A673 (cell line): ENCODE results near the gene ZNF92. TPM values are rescaled to one million over a fixed set of nuclear protein-coding genes. Genes with fewer than 3 reads are reported as not detected.
"Not testable (repeated sequence)": the region's sequence is repeated elsewhere in the genome, so short reads cannot be mapped to it uniquely, and the experiment has no call there.

ENCODE experiments used
- BruUV-seq: library from RNA; stranded (reverse); fragments of 400-500 nt; replicated peaks from 2 replicates; lab custom pipeline; 2021; lab: Mats Ljungman, UMichigan
- CTCF ChIA-PET: fragments of 300-600 bp; sonication (Branson Sonifier 250); formaldehyde crosslinking; loops from one replicate; lab custom pipeline; 2022; ENCODE audit warnings: antibody characterized with exemption; lab: Charles Lee
- POLR2A ChIA-PET: fragments of 300-600 bp; sonication (Branson Sonifier 250); formaldehyde crosslinking; loops from one replicate; lab custom pipeline; 2022; ENCODE audit warnings: antibody characterized with exemption; ENCODE audit not compliant: low non-redundant PET; lab: Charles Lee
- DNase-seq: peaks from one replicate; pipeline ENCODE4 v3.0.0-alpha.2; 2015; ENCODE audit warnings: low spot score
- H3K27ac ChIP-seq: fragments of 200-600 bp; sonication (generic); 2 replicates; pipeline ENCODE4 v1.5.1; 2016; ENCODE audit warnings: mixed run types, low read depth, mild to moderate bottlenecking, mixed read lengths, antibody characterized with exemption, low read length; ENCODE audit not compliant: poor library complexity, severe bottlenecking
- H3K27me3 ChIP-seq: fragments of 200-600 bp; sonication (generic); replicated peaks from 2 replicates; pipeline ENCODE4 v1.6.1; 2017; ENCODE audit warnings: mixed run types, low read depth, mild to moderate bottlenecking, mixed read lengths, antibody characterized with exemption, low read length; ENCODE audit not compliant: insufficient read depth, poor library complexity
- H3K36me3 ChIP-seq: fragments of 200-600 bp; sonication (generic); 2 replicates; pipeline ENCODE4 v1.6.1; 2016; ENCODE audit warnings: mixed run types, mild to moderate bottlenecking, mixed read lengths, antibody characterized with exemption, low read length; ENCODE audit not compliant: insufficient read depth, poor library complexity, severe bottlenecking
- H3K4me1 ChIP-seq: fragments of 200-600 bp; sonication (generic); 2 replicates; pipeline ENCODE4 v1.6.1; 2017; ENCODE audit warnings: mixed run types, mild to moderate bottlenecking, mixed read lengths, antibody characterized with exemption, low read length; ENCODE audit not compliant: insufficient read depth, poor library complexity, severe bottlenecking
- H3K4me3 ChIP-seq: fragments of 200-600 bp; sonication (generic); 2 replicates; pipeline ENCODE4 v1.5.1; 2016; ENCODE audit warnings: low read depth, mixed run types, mild to moderate bottlenecking, mixed read lengths, low read length; ENCODE audit not compliant: poor library complexity, severe bottlenecking
- H3K9me3 ChIP-seq: fragments of 200-600 bp; sonication (generic); 2 replicates; pipeline ENCODE4 v1.6.1; 2016; ENCODE audit warnings: mixed run types, low read depth, mild to moderate bottlenecking, mixed read lengths, antibody characterized with exemption, low read length; ENCODE audit not compliant: poor library complexity, severe bottlenecking
- EZH2 ChIP-seq: fragments of 200-600 bp; sonication (generic); IDR thresholded peaks from 2 replicates; pipeline ENCODE4 v1.6.1; 2017; ENCODE audit warnings: borderline replicate concordance, low read depth, mild to moderate bottlenecking, mixed read lengths, antibody characterized with exemption, low read length; ENCODE audit not compliant: poor library complexity, severe bottlenecking
- intact Hi-C: fragments of 100-400 bp; cut with micrococcal nuclease; formaldehyde crosslinking; loops from one replicate; pipeline ENCODE4 v1.10.0; 2022; ENCODE audit not compliant: unreplicated experiment
- total RNA-seq: library from RNA; stranded (reverse); gene quantifications from 2 replicates; pipeline ENCODE4 v1.2.3, GENCODE V29; 2021
- TF ChIP-seq, protein P1 (sequence below): fragments of 300-800, 200-600 bp; sonication (generic); conservative IDR thresholded peaks from 2 replicates; pipeline ENCODE4 v1.5.1; 2017; ENCODE audit warnings: low read depth, mild to moderate bottlenecking, antibody characterized with exemption, low read length, moderate library complexity, mixed read lengths

The ZNF92 gene
- total RNA-seq, 1 experiment from 2014 or later = 24.3 TPM

DNA sequence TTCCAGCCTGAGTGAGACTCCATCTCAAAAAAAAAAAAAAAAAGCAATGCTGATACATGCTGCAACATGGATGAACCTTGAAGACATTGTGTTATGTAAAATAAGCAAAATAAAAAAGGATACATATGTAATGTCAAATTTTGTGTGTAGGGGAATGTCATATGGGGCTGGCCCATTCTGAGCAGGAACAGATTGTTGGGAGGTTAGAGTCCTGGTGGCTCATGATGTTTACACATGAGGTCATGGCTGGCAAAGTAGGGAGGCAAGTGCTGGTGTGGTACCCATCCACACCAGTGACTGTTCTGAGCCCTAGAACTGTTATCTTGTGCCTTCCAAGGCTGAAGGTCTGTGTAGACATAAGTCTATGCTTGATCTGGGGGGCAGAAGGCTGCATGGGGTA, 37.6 kb downstream of the ZNF92 start:
- BruUV-seq = no TSS peak

DNA sequence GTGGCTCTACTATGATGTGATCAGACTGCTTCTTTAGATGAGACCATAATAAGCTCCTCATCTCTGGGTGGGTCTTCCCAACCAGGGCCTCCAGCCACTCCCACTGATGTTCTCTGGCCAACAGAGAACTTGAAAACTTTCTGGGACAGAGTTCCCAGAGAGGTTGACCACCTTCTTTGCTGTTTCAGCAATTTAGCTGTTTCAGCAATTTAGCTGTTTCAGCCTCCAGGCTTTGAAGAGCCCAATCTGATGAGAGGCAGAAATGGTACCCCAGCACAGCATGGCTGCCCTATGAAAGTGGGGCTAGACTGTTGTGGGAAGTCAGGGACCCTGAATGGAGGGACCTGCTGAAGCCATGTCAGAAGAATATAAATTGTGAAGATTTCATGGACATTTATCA, 49.0 kb downstream of the ZNF92 start:
- ChIA-PET CTCF (no interaction called here), POLR2A (interaction anchor here (0.6 kb wide), 1 partner anchor 435 kb away, joined by 3 read pairs; no protein-coding TSS in a partner anchor)
- no peak overlapping the region for H3K4me3 ChIP-seq
- no TSS peak for BruUV-seq
- no peak overlapping the region for H3K27ac ChIP-seq
- H3K9me3 ChIP-seq = peaks cover 7% of the 10 kb centered on the region
- H3K36me3 ChIP-seq = no peaks in the 10 kb centered on the region
- no peaks in the 10 kb centered on the region for H3K27me3 ChIP-seq
- TF ChIP-seq, protein P1, sequence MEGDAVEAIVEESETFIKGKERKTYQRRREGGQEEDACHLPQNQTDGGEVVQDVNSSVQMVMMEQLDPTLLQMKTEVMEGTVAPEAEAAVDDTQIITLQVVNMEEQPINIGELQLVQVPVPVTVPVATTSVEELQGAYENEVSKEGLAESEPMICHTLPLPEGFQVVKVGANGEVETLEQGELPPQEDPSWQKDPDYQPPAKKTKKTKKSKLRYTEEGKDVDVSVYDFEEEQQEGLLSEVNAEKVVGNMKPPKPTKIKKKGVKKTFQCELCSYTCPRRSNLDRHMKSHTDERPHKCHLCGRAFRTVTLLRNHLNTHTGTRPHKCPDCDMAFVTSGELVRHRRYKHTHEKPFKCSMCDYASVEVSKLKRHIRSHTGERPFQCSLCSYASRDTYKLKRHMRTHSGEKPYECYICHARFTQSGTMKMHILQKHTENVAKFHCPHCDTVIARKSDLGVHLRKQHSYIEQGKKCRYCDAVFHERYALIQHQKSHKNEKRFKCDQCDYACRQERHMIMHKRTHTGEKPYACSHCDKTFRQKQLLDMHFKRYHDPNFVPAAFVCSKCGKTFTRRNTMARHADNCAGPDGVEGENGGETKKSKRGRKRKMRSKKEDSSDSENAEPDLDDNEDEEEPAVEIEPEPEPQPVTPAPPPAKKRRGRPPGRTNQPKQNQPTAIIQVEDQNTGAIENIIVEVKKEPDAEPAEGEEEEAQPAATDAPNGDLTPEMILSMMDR = no peak
- no peak for TF ChIP-seq EZH2
- no peak for DNase-seq
- H3K4me1 ChIP-seq = no peaks in the 10 kb centered on the region
- intact Hi-C loops = no loop called here

More for the DNA sequence above, 37.6 kb downstream of the ZNF92 start:
- Histone ChIP-seq H3K27me3 (no peaks in the 10 kb centered on the region), H3K27ac (no peak overlapping the region), H3K4me3 (no peak overlapping the region), H3K36me3 (no peaks in the 10 kb centered on the region), H3K4me1 (no peaks in the 10 kb centered on the region), H3K9me3 (peaks cover 4% of the 10 kb centered on the region)
- POLR2A ChIA-PET = no interaction called here
- DNase-seq = no peak
- intact Hi-C loops = no loop called here
- CTCF ChIA-PET = no interaction called here
- no peak for TF ChIP-seq EZH2
- TF ChIP-seq, protein P1 = no peak

DNA sequence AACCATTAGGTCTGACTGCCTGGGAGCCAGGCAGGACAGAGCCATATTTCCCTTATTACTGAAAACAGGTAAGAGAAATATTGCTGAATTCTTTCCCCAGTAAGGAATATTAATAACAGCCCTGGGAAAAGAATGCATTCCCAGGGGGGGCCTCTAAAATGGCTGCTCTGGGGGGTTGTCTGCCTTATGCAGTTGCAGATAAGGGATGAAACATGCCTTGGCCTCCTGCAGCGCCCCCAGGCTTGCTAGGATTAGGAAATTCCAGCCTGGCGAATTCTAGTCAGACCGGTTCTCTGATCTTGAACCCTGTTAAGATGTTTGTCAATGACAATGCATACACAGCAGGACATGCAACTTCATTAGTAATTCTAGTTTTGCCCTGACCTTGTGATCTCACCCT, 49.6 kb downstream of the ZNF92 start:
- H3K27ac ChIP-seq, H3K4me3 ChIP-seq, POLR2A ChIA-PET, H3K4me1 ChIP-seq, intact Hi-C loops, H3K9me3 ChIP-seq, BruUV-seq, CTCF ChIA-PET, H3K36me3 ChIP-seq, DNase-seq, H3K27me3 ChIP-seq: not testable (repeated sequence)

DNA sequence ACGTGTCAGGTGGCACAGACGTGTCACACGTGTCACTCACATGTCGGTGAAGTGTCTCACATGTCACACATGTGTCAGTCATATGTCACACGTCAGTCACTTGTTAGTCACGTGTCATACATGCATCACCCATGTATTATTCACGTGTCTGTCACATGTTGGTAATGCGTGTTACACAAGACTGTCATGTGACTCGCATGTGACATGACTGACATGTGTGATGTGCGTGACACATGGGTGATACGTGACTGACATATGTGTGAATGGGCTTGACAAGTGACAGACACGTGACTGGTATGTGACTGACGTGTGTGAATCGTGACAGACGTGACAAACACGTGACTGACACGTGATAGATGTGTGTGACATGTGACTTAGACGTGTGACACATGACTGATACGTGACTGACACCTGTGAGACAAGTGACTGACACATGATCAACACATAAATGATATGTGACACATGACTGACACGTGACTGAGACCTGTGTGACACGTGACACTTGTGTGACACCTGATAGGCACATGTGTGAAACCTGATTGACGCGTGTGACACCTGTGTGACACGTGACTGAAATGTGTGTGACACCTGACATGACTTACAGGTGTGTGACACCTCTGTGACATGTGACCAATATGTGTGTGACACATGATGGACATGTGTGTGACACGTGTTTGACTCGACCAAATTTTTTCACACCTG, 56.1 kb downstream of the ZNF92 start:
- no TSS peak for BruUV-seq
- no peak for DNase-seq
- POLR2A ChIA-PET = no interaction called here
- H3K36me3 ChIP-seq = no peaks in the 10 kb centered on the region
- intact Hi-C loops = no loop called here
- H3K9me3 ChIP-seq = peaks cover 22% of the 10 kb centered on the region
- no peaks in the 10 kb centered on the region for H3K4me1 ChIP-seq
- no peaks in the 10 kb centered on the region for H3K27me3 ChIP-seq
- H3K4me3 ChIP-seq = no peak overlapping the region
- no peak for TF ChIP-seq EZH2
- TF ChIP-seq, protein P1 = no peak
- H3K27ac ChIP-seq = no peak overlapping the region
- CTCF ChIA-PET = no interaction called here
